Right renal cortex interstitium (tissue), 3 donors: ENCODE measurements around the gene NIBAN1. TPM values are rescaled to one million over a fixed set of nuclear protein-coding genes. Genes with fewer than 3 reads are reported as not detected.

Experiments used
- polyA plus RNA-seq, 3 donors: library from polyadenylated mRNA; unstranded; fragments of 120-200 nt; gene quantifications; one replicate each; pipeline ENCODE4 v1.2.1, GENCODE V29; 2013; ENCODE audit not compliant: insufficient read length in 3 of 3

Gene NIBAN1
- polyA plus RNA-seq, 3 donors, result 3.1 to 3.7 (median 3.3) TPM

Other genes starting within 250 kb of the NIBAN1 start
- 10 to 100 TPM; 32.6 to 37.3 (median 35.7) TPM for gene EDEM3, start 219.7 kb downstream of the NIBAN1 start, polyA plus RNA-seq
- gene RNF2, start 71.0 kb upstream of the NIBAN1 start, polyA plus RNA-seq, result 10 to 100 TPM; 62.2 to 67.8 (median 64.6) TPM
- gene TRMT1L, start 182.4 kb upstream of the NIBAN1 start, polyA plus RNA-seq, result 10 to 100 TPM; 24.9 to 31.1 (median 27.4) TPM
- 10 to 100 TPM in 1 of 3 donors, 1 to 10 TPM in 2; 8.8 to 10.1 (median 9.9) TPM for gene SWT1, start 182.7 kb upstream of the NIBAN1 start, polyA plus RNA-seq